HepG2 (cell line): ENCODE measurements around the gene SPPL2B. TPM values are rescaled to one million over a fixed set of nuclear protein-coding genes. Genes with fewer than 3 reads are reported as not detected.

Source experiments
- ATAC-seq: fragments of 200-7000 bp; cut with Tn5 transposase; 3 replicates; pipeline ENCODE4 v1.9.1; 2020; ENCODE audit warnings: mild to moderate bottlenecking, moderate library complexity
- BruUV-seq: library from RNA; stranded (reverse); fragments of 400-500 nt; replicated peaks from 2 replicates; lab custom pipeline; 2021; lab: Mats Ljungman, UMichigan
- CTCF ChIA-PET: fragments of 300-600 bp; formaldehyde crosslinking; extraction: SDS; loops from one replicate; lab custom pipeline; 2021; ENCODE audit warnings: low total read pairs, inconsistent platforms, low intra/inter-chr PET ratio; lab: Yijun Ruan, JAX
- POLR2A ChIA-PET: fragments of 350-600 bp; sonication (Branson Sonifier 250); formaldehyde crosslinking; loops from one replicate; lab custom pipeline; 2020; ENCODE audit warnings: antibody characterized with exemption, inconsistent platforms; lab: Yijun Ruan, JAX
- DNase-seq: peaks from one replicate; pipeline ENCODE4 v3.0.0-alpha.2; 2015; ENCODE audit warnings: low spot score
- FAIRE-seq: peaks from 3 replicates; lab custom pipeline; 2011; peaks lifted over from hg19 to GRCh38; lab: Jason Lieb, UNC
- H2AFZ ChIP-seq: one replicate; pipeline ENCODE4 v1.6.1; 2011; ENCODE audit warnings: low read length, inconsistent platforms
- H3K27ac ChIP-seq: fragments of 300-600 bp; 3 replicates; pipeline ENCODE4 v1.8.0; 2011; ENCODE audit warnings: mixed run types, mild to moderate bottlenecking, mixed read lengths, low read length, inconsistent platforms; ENCODE audit not compliant: insufficient read depth; ENCODE audit errors: extremely low read length
- H3K27me3 ChIP-seq, 2 experiments: fragments of 200-600 bp in 1 of 2; 2 replicates in 1 of 2; 3 replicates in 1 of 2; pipeline versions ENCODE4 v1.6.0 to v1.8.0; 2011; ENCODE audit warnings: low read length in 2 of 2, mild to moderate bottlenecking in 2 of 2, moderate library complexity in 2 of 2, inconsistent platforms in 1 of 2; ENCODE audit not compliant: insufficient read depth in 2 of 2, control insufficient read depth in 1 of 2
- H3K36me3 ChIP-seq, 2 experiments: fragments of 200-600 bp in 1 of 2; replicated peaks in 1 of 2; 2 replicates in 1 of 2; 3 replicates in 1 of 2; pipeline versions ENCODE4 v1.5.1 to v1.8.0; 2011; ENCODE audit warnings: low read length in 2 of 2, inconsistent platforms in 1 of 2; ENCODE audit not compliant: insufficient read depth in 2 of 2, control insufficient read depth in 1 of 2
- H3K4me1 ChIP-seq: 2 replicates; pipeline ENCODE4 v1.5.1; 2012; ENCODE audit warnings: low read length, inconsistent platforms; ENCODE audit not compliant: insufficient read depth
- H3K4me2 ChIP-seq: 2 replicates; pipeline ENCODE4 v1.6.0; 2011; ENCODE audit warnings: low read depth, low read length, inconsistent platforms
- H3K4me3 ChIP-seq, 3 experiments: fragments of 200-600 bp in 1 of 3; sonication (generic), shearing (Covaris generic) in 1 of 3; replicated peaks in 1 of 3; 2 replicates each; pipeline ENCODE4 v1.5.1; 2011 to 2016; ENCODE audit warnings: low read length in 3 of 3, inconsistent platforms in 2 of 3, low read depth in 2 of 3, mild to moderate bottlenecking in 2 of 3, control low read depth in 1 of 3, mixed read lengths in 1 of 3; ENCODE audit not compliant: insufficient read depth in 1 of 3
- H3K79me2 ChIP-seq: one replicate; pipeline ENCODE4 v1.6.1; 2011; ENCODE audit warnings: low read length, inconsistent platforms; ENCODE audit not compliant: insufficient read depth
- H3K9ac ChIP-seq: 2 replicates; pipeline ENCODE4 v1.6.0; 2011; ENCODE audit warnings: mild to moderate bottlenecking, low read depth, low read length, inconsistent platforms; ENCODE audit not compliant: insufficient read depth
- H3K9me3 ChIP-seq: 2 replicates; pipeline ENCODE4 v1.5.1; 2012; ENCODE audit warnings: mild to moderate bottlenecking, low read length
- H4K20me1 ChIP-seq: 2 replicates; pipeline ENCODE4 v1.6.0; 2011; ENCODE audit warnings: inconsistent platforms, mild to moderate bottlenecking, low read length, moderate library complexity; ENCODE audit not compliant: insufficient read depth
- CBX5 ChIP-seq: sonication (generic); formaldehyde crosslinking; IDR thresholded peaks from 2 replicates; pipeline ENCODE4 v1.4.0; 2020; ENCODE audit warnings: missing genetic modification reagents, borderline replicate concordance
- HMGXB4 ChIP-seq, 2 experiments: sonication (generic) in 1 of 2; formaldehyde crosslinking in 1 of 2; IDR thresholded peaks; 2 replicates each; pipeline versions ENCODE4 v1.4.0 to v1.6.1; 2018 to 2020; ENCODE audit warnings: missing genetic modification reagents in 2 of 2, borderline replicate concordance in 1 of 2, low read depth in 1 of 2, mild to moderate bottlenecking in 1 of 2, missing biosample characterization in 1 of 2
- MED13 ChIP-seq: sonication (generic); formaldehyde crosslinking; IDR thresholded peaks from 2 replicates; pipeline ENCODE4 v1.5.0; 2020; ENCODE audit warnings: missing genetic modification reagents
- MEF2D ChIP-seq: sonication (generic); formaldehyde crosslinking; IDR thresholded peaks from 2 replicates; pipeline ENCODE4 v1.5.1; 2020; ENCODE audit warnings: mild to moderate bottlenecking, missing genetic modification reagents
- NFRKB ChIP-seq: fragments of 450-650 bp; IDR thresholded peaks from 2 replicates; pipeline ENCODE4 v1.6.1; 2017
- SMAD1 ChIP-seq: sonication (generic); formaldehyde crosslinking; IDR thresholded peaks from 2 replicates; pipeline ENCODE4 v1.4.0; 2020; ENCODE audit warnings: missing genetic modification reagents, low read depth, mild to moderate bottlenecking, borderline replicate concordance
- YEATS4 ChIP-seq: sonication (generic); formaldehyde crosslinking; IDR thresholded peaks from 2 replicates; pipeline ENCODE4 v1.4.0; 2020; ENCODE audit warnings: missing genetic modification reagents, borderline replicate concordance
- ZFP90 ChIP-seq: sonication (generic); formaldehyde crosslinking; IDR thresholded peaks from 2 replicates; pipeline ENCODE4 v1.8.0; 2022; ENCODE audit warnings: missing genetic modification reagents, mild to moderate bottlenecking, inconsistent platforms, borderline replicate concordance
- ZNF12 ChIP-seq: sonication (generic); formaldehyde crosslinking; IDR thresholded peaks from 2 replicates; pipeline ENCODE4 v1.5.0; 2020; ENCODE audit warnings: missing genetic modification reagents
- ZNF160 ChIP-seq: sonication (generic); formaldehyde crosslinking; IDR thresholded peaks from 2 replicates; pipeline ENCODE4 v1.8.0; 2022; ENCODE audit warnings: mild to moderate bottlenecking, inconsistent platforms, missing genetic modification reagents
- ZNF496 ChIP-seq: sonication (generic); formaldehyde crosslinking; IDR thresholded peaks from 2 replicates; pipeline ENCODE4 v1.8.1; 2023; ENCODE audit warnings: mild to moderate bottlenecking, moderate library complexity, missing genetic modification reagents; ENCODE audit not compliant: insufficient replicate concordance
- ZNF550 ChIP-seq: sonication (generic); formaldehyde crosslinking; IDR thresholded peaks from 2 replicates; pipeline ENCODE4 v1.4.0; 2020; ENCODE audit warnings: mild to moderate bottlenecking, missing genetic modification reagents, borderline replicate concordance
- ZNF619 ChIP-seq: sonication (generic); formaldehyde crosslinking; IDR thresholded peaks from 2 replicates; pipeline ENCODE4 v1.4.0; 2020; ENCODE audit warnings: mild to moderate bottlenecking, missing genetic modification reagents
- WGBS: methylation state at CpG from one replicate; pipeline ENCODE4 v1.1.6; 2017; ENCODE audit warnings: low lambda C conversion rate; 5-methylcytosine and 5-hydroxymethylcytosine counted together
- in situ Hi-C: cut with HindIII; loops from 2 replicates; pipeline ENCODE4 v1.10.0; 2017; ENCODE audit warnings: low pct_unique_long_range_greater_than_20kb; ENCODE audit not compliant: extremely low pct_ligation_motif_present
- intact Hi-C: fragments of 100-400 bp; cut with micrococcal nuclease; formaldehyde crosslinking; loops from one replicate; pipeline ENCODE4 v1.10.0; 2022; ENCODE audit not compliant: unreplicated experiment
- polyA plus RNA-seq, 8 experiments: library from polyadenylated mRNA; depleted of rRNA in 3 of 8; stranded (reverse) in 7 of 8; unstranded in 1 of 8; fragments of >200 nt; fragmentation: Illumina TruSeq in 4 of 8; extraction: Trizol in 4 of 8; gene quantifications; 2 replicates each; pipeline versions ENCODE4 v1.2.1 to v1.2.3, GENCODE V29; 2011 to 2016; ENCODE audit warnings: low read depth in 4 of 8, missing spikeins in 1 of 8, mixed read lengths in 1 of 8; ENCODE audit not compliant: insufficient read depth in 1 of 8
- total RNA-seq, 5 experiments: library from RNA; depleted of rRNA; stranded (reverse); fragments of >200 nt; fragmentation: Illumina TruSeq; extraction: Trizol; gene quantifications; 2 replicates each; pipeline ENCODE4 v1.2.3, GENCODE V29; 2016; ENCODE audit warnings: low read depth in 1 of 5
- TF ChIP-seq, protein P1 (sequence below): fragments of 450-650 bp; IDR thresholded peaks from 2 replicates; pipeline ENCODE4 v1.6.1; 2017
- TF ChIP-seq, protein P2 (sequence below): sonication (generic); formaldehyde crosslinking; IDR thresholded peaks from 2 replicates; pipeline ENCODE4 v1.5.1; 2020; ENCODE audit warnings: mild to moderate bottlenecking, moderate library complexity, missing genetic modification reagents
- TF ChIP-seq, protein P3 (sequence below): sonication (generic); formaldehyde crosslinking; IDR thresholded peaks from 2 replicates; pipeline ENCODE4 v1.5.1; 2020; ENCODE audit warnings: missing genetic modification reagents, mild to moderate bottlenecking, borderline replicate concordance
- TF ChIP-seq, protein P4 (sequence below): IDR thresholded peaks from 2 replicates; pipeline ENCODE4 v1.6.1; 2016; ENCODE audit warnings: missing genetic modification reagents, missing compliant biosample characterization

SPPL2B gene
- total and polyA plus RNA-seq, 2 of the 13 experiments (the other 11 are each of a cell fraction or from before 2014, with no cell fraction given) = 14.9 to 15.2 TPM

DNA sequence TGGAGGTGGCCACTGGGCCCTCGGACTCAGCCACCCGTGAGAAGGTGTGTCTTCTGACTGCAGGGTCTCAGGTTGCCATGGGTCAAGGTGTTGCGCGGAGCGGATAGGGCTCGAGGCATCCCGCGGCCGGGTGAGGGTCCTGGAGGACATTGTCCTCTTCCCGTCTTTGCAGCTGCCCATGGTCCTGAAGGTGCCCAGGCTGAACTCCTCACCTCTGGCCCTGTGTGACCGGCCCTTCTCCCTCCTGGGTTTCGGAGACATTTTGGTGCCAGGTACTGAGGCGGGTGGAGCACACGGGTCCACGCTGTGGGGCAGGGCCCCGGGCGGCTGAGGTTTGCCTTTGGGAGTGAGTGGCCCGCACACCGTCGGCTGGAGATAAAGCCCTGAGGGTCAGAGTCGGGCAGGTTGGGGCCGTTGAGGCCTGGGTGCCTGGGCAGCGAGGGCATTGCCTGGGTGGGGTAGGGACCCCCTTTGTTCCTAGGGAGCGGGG, 15.9 kb downstream of the SPPL2B start (continued):
- TF ChIP-seq, protein P1, sequence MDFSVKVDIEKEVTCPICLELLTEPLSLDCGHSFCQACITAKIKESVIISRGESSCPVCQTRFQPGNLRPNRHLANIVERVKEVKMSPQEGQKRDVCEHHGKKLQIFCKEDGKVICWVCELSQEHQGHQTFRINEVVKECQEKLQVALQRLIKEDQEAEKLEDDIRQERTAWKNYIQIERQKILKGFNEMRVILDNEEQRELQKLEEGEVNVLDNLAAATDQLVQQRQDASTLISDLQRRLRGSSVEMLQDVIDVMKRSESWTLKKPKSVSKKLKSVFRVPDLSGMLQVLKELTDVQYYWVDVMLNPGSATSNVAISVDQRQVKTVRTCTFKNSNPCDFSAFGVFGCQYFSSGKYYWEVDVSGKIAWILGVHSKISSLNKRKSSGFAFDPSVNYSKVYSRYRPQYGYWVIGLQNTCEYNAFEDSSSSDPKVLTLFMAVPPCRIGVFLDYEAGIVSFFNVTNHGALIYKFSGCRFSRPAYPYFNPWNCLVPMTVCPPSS = no peak
- TF ChIP-seq SMAD1 (CRISPR knock-in tag) (no peak), HMGXB4 (CRISPR knock-in tag; IDR thresholded peaks at IDR 0.05; ENCODE audit: borderline replicate concordance in 1 of 2, low read depth in 1 of 2) (no peak), ZNF160 (CRISPR knock-in tag) (no peak), ZFP90 (CRISPR knock-in tag) (no peak)
- TF ChIP-seq, protein P2, sequence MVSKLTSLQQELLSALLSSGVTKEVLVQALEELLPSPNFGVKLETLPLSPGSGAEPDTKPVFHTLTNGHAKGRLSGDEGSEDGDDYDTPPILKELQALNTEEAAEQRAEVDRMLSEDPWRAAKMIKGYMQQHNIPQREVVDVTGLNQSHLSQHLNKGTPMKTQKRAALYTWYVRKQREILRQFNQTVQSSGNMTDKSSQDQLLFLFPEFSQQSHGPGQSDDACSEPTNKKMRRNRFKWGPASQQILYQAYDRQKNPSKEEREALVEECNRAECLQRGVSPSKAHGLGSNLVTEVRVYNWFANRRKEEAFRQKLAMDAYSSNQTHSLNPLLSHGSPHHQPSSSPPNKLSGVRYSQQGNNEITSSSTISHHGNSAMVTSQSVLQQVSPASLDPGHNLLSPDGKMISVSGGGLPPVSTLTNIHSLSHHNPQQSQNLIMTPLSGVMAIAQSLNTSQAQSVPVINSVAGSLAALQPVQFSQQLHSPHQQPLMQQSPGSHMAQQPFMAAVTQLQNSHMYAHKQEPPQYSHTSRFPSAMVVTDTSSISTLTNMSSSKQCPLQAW (CRISPR knock-in tag) = no peak

GRCh38 chr19:2345076-2345475, 16.6 kb downstream of the SPPL2B start:
- Histone ChIP-seq H3K79me2 (no peaks in the 10 kb centered on the region), H2AFZ (no peak overlapping the region), H4K20me1 (no peaks in the 10 kb centered on the region), H3K9ac (no peak overlapping the region), H3K4me2 (no peak overlapping the region), H3K4me3 (no peak overlapping the region), H3K27me3 (no peaks in the 10 kb centered on the region), H3K9me3 (no peaks in the 10 kb centered on the region), H3K36me3 (no peaks in the 10 kb centered on the region; a peak in 1 of 5 replicates), H3K4me1 (peaks cover 9% of the 10 kb centered on the region), H3K27ac (no peak overlapping the region)
- WGBS = 100% methylated on average over 6 of the region's 17 CpGs
- in situ Hi-C loops = no loop called here
- intact Hi-C loops = no loop called here
- FAIRE-seq (no peak), ATAC-seq (no peak), DNase-seq (no peak)
- ChIA-PET CTCF (no interaction called here), POLR2A (no interaction called here)
- no TSS peak for BruUV-seq
- no peak for TF ChIP-seq ZNF496 (CRISPR knock-in tag)
- TF ChIP-seq, protein P3, sequence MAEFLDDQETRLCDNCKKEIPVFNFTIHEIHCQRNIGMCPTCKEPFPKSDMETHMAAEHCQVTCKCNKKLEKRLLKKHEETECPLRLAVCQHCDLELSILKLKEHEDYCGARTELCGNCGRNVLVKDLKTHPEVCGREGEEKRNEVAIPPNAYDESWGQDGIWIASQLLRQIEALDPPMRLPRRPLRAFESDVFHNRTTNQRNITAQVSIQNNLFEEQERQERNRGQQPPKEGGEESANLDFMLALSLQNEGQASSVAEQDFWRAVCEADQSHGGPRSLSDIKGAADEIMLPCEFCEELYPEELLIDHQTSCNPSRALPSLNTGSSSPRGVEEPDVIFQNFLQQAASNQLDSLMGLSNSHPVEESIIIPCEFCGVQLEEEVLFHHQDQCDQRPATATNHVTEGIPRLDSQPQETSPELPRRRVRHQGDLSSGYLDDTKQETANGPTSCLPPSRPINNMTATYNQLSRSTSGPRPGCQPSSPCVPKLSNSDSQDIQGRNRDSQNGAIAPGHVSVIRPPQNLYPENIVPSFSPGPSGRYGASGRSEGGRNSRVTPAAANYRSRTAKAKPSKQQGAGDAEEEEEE (CRISPR knock-in tag) = no peak
- TF ChIP-seq CBX5 (CRISPR knock-in tag) = no peak
- no peak for TF ChIP-seq ZNF550 (CRISPR knock-in tag)
- TF ChIP-seq ZNF619 = no peak
- TF ChIP-seq MEF2D (CRISPR knock-in tag) = no peak
- no peak for TF ChIP-seq MED13 (CRISPR knock-in tag)
- TF ChIP-seq ZNF12 = no peak
- TF ChIP-seq, protein P4, sequence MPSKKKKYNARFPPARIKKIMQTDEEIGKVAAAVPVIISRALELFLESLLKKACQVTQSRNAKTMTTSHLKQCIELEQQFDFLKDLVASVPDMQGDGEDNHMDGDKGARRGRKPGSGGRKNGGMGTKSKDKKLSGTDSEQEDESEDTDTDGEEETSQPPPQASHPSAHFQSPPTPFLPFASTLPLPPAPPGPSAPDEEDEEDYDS = no peak
- TF ChIP-seq NFRKB = no peak
- no peak for TF ChIP-seq YEATS4 (CRISPR knock-in tag)
